Hepatocyte (in vitro differentiated cells): ENCODE data around the gene FLAD1. TPM values are rescaled to one million over a fixed set of nuclear protein-coding genes. Genes with fewer than 3 reads are reported as not detected.

Experiments
- DNase-seq: peaks from one replicate; pipeline ENCODE4 v3.0.0-alpha.2; 2016; ENCODE audit warnings: low spot score
- H2AFZ ChIP-seq: fragments of 200-600 bp; sonication (generic); 2 replicates; pipeline ENCODE4 v1.6.0; 2016; ENCODE audit warnings: antibody characterized with exemption, mild to moderate bottlenecking
- H3K27ac ChIP-seq: fragments of 200-600 bp; sonication (generic); 2 replicates; pipeline ENCODE4 v1.5.1; 2016; ENCODE audit warnings: mild to moderate bottlenecking
- H3K27me3 ChIP-seq: fragments of 200-600 bp; sonication (generic); 2 replicates; pipeline ENCODE4 v1.6.1; 2016
- H3K36me3 ChIP-seq: fragments of 200-600 bp; sonication (generic); replicated peaks from 2 replicates; pipeline ENCODE4 v1.5.1; 2016; ENCODE audit warnings: low read depth; ENCODE audit not compliant: insufficient read depth
- H3K4me1 ChIP-seq: fragments of 200-600 bp; sonication (generic); 2 replicates; pipeline ENCODE4 v1.5.1; 2016; ENCODE audit warnings: mild to moderate bottlenecking, moderate library complexity; ENCODE audit not compliant: insufficient read depth
- H3K4me2 ChIP-seq: fragments of 200-600 bp; sonication (generic); 2 replicates; pipeline ENCODE4 v1.6.0; 2016
- H3K4me3 ChIP-seq: fragments of 200-600 bp; sonication (generic); 2 replicates; pipeline ENCODE4 v1.5.1; 2016; ENCODE audit warnings: mild to moderate bottlenecking
- H3K79me2 ChIP-seq: fragments of 200-600 bp; sonication (generic); 2 replicates; pipeline ENCODE4 v1.6.0; 2017; ENCODE audit warnings: mild to moderate bottlenecking
- H3K9me2 ChIP-seq: fragments of 200-600 bp; sonication (generic); replicated peaks from 2 replicates; pipeline ENCODE4 v1.6.0; 2017; ENCODE audit warnings: mild to moderate bottlenecking; ENCODE audit not compliant: insufficient read depth
- H3K9me3 ChIP-seq: fragments of 200-600 bp; sonication (generic); 2 replicates; pipeline ENCODE4 v1.5.1; 2016; ENCODE audit warnings: low read depth, mild to moderate bottlenecking
- H4K20me1 ChIP-seq: fragments of 200-600 bp; sonication (generic); 2 replicates; pipeline ENCODE4 v1.6.0; 2016; ENCODE audit warnings: mild to moderate bottlenecking; ENCODE audit not compliant: insufficient read depth, poor library complexity, severe bottlenecking
- EZH2 ChIP-seq: fragments of 200-600 bp; sonication (generic); IDR thresholded peaks from 2 replicates; pipeline ENCODE4 v1.6.1; 2016; ENCODE audit warnings: antibody characterized with exemption, mild to moderate bottlenecking, borderline replicate concordance
- EZH2phosphoT487 ChIP-seq: fragments of 200-600 bp; sonication (generic); IDR thresholded peaks from one replicate; pipeline ENCODE4 v1.6.1; 2018; ENCODE audit warnings: antibody characterized with exemption, mild to moderate bottlenecking, low read depth, moderate library complexity; ENCODE audit not compliant: unreplicated experiment, severe bottlenecking
- WGBS: methylation state at CpG from one replicate; pipeline ENCODE4 v1.1.6; 2016; ENCODE audit warnings: low lambda C conversion rate; ENCODE audit errors: missing lambda C conversion rate; 5-methylcytosine and 5-hydroxymethylcytosine counted together
- polyA plus RNA-seq: library from polyadenylated mRNA; unstranded; fragments of >200 nt; fragmentation: Nextera tagmentation; extraction: Ambion mirVana; gene quantifications from 2 replicates; pipeline ENCODE4 v1.2.1, GENCODE V29; 2016
- total RNA-seq: library from RNA; depleted of rRNA; stranded (reverse); fragments of >200 nt; gene quantifications from 2 replicates; pipeline ENCODE4 v1.2.3, GENCODE V29; 2014
- TF ChIP-seq, protein P1 (sequence below): fragments of 200-600 bp; sonication (generic); IDR thresholded peaks from 2 replicates; pipeline ENCODE4 v1.5.1; 2016; ENCODE audit warnings: antibody characterized with exemption, mild to moderate bottlenecking; ENCODE audit not compliant: poor library complexity

The FLAD1 gene
- total and polyA plus RNA-seq, 2 experiments from 2014 or later: 25.6 to 45.1 TPM

DNA sequence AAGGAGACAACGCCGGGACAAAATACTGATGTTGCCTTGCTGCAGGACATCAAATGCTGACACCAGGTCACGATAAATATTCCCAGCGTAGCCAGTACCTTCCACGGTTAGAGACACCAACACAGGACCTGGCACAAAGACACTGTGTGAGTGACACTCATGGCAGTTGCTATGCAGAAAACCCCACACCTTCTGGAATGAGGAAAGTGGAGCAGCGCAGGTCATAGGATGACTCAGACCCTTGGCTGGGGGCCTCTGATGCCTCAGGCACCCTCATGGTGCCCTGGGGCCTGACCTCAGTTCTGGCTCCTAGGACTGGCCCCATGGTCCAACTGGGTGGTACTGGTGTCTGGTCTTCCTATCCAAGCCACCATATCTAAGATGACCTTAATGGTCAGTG, 43.4 kb downstream of the FLAD1 start:
- no peaks in the 10 kb centered on the region for H3K36me3 ChIP-seq
- no peaks in the 10 kb centered on the region for H3K4me1 ChIP-seq
- H2AFZ ChIP-seq: no peak overlapping the region
- H3K9me3 ChIP-seq: no peaks in the 10 kb centered on the region
- WGBS: 87% methylated on average over 6 of the region's 6 CpGs
- no peaks in the 10 kb centered on the region for H3K79me2 ChIP-seq
- no peaks in the 10 kb centered on the region for H3K27me3 ChIP-seq
- no peaks in the 10 kb centered on the region for H4K20me1 ChIP-seq
- no peak overlapping the region for H3K4me2 ChIP-seq
- H3K9me2 ChIP-seq: no peaks in the 10 kb centered on the region
- DNase-seq: no peak
- H3K27ac ChIP-seq: no peak overlapping the region
- TF ChIP-seq EZH2: no peak
- TF ChIP-seq, protein P1, sequence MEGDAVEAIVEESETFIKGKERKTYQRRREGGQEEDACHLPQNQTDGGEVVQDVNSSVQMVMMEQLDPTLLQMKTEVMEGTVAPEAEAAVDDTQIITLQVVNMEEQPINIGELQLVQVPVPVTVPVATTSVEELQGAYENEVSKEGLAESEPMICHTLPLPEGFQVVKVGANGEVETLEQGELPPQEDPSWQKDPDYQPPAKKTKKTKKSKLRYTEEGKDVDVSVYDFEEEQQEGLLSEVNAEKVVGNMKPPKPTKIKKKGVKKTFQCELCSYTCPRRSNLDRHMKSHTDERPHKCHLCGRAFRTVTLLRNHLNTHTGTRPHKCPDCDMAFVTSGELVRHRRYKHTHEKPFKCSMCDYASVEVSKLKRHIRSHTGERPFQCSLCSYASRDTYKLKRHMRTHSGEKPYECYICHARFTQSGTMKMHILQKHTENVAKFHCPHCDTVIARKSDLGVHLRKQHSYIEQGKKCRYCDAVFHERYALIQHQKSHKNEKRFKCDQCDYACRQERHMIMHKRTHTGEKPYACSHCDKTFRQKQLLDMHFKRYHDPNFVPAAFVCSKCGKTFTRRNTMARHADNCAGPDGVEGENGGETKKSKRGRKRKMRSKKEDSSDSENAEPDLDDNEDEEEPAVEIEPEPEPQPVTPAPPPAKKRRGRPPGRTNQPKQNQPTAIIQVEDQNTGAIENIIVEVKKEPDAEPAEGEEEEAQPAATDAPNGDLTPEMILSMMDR: no peak
- no peak for TF ChIP-seq EZH2phosphoT487
- H3K4me3 ChIP-seq: no peak overlapping the region

DNA sequence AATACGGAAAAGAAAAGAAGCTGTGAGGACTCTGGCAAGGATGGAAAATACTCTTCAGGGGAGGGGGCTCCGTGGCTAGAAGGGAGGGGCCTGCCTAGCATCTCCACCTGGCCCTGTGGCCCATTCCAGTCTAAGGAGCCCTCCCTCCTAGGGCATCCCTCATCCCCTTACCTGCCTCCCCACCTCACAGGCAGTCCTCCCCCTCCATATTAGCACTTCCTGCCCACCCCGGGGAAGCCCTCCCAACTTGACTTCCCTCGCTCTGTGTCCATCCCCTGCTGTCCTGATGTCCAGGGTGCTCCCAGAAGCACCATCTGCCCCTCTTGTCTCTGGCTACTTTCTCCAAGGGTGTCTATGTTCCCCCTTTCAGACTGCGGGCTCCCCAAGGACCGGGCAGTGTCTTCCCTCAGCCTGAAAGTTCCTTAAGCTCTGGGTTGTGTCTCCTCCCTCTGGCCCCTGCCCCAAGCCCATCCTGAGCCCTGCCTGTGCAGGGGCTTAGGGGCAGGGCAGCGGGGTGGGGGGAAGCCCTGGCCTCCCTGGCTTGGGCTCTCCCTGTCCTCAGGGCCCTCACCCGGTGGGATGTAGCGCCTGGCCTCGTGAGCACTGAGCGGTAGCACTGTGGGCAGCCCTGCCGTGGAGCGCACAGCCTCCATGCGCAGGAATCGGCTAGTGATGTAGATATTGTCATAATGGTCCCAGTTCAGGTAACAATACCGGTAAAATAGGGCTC, 46.5 kb downstream of the FLAD1 start:
- no peak overlapping the region for H3K4me3 ChIP-seq
- WGBS: 88% methylated on average over 15 of the region's 16 CpGs
- no peaks in the 10 kb centered on the region for H4K20me1 ChIP-seq
- no peaks in the 10 kb centered on the region for H3K4me1 ChIP-seq
- no peaks in the 10 kb centered on the region for H3K36me3 ChIP-seq
- no peaks in the 10 kb centered on the region for H3K9me2 ChIP-seq
- H3K4me2 ChIP-seq: no peak overlapping the region
- TF ChIP-seq, protein P1: no peak
- TF ChIP-seq EZH2 (no peak), EZH2phosphoT487 (no peak)
- no peaks in the 10 kb centered on the region for H3K79me2 ChIP-seq
- no peaks in the 10 kb centered on the region for H3K9me3 ChIP-seq
- no peak overlapping the region for H2AFZ ChIP-seq
- no peaks in the 10 kb centered on the region for H3K27me3 ChIP-seq
- no peak overlapping the region for H3K27ac ChIP-seq
- no peak for DNase-seq

DNA sequence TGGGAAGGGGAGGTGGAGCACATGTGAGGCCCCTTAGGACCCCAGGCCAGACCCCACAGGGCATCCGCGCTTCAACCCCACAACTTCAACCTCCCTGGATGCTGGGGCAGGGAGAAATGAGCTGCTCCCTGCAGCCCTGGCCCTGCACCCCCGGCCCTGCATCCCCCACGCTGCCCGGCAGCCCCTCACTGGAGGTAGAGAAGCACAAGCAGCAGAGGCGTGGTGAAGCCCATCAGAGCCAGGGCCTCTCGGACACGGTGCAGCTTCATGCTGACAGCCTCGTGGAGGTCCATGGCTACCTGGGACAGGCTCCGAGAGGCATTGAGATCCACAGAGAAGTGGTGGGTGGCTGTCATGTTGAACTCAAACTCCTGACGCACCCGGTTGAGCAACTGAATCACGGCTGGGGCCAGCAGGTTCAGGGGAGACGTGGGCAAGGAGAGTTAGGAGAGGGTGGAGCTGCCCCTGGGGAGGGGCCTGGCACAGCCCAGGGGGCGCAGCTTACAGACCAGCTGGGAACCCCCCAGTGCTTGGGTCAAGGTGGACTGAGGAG, 47.2 kb downstream of the FLAD1 start:
- H3K9me3 ChIP-seq: no peaks in the 10 kb centered on the region
- no peak overlapping the region for H3K4me3 ChIP-seq
- TF ChIP-seq, protein P1: no peak
- TF ChIP-seq EZH2 (no peak), EZH2phosphoT487 (no peak)
- no peaks in the 10 kb centered on the region for H3K79me2 ChIP-seq
- no peak overlapping the region for H3K4me2 ChIP-seq
- no peak overlapping the region for H3K27ac ChIP-seq
- H3K9me2 ChIP-seq: no peaks in the 10 kb centered on the region
- H2AFZ ChIP-seq: no peak overlapping the region
- DNase-seq: no peak
- H3K4me1 ChIP-seq: no peaks in the 10 kb centered on the region
- WGBS: 92% methylated on average over 14 of the region's 15 CpGs
- H3K36me3 ChIP-seq: no peaks in the 10 kb centered on the region
- no peaks in the 10 kb centered on the region for H4K20me1 ChIP-seq
- H3K27me3 ChIP-seq: no peaks in the 10 kb centered on the region
